GM18861 (cell line): ENCODE results near the gene SEC14L3.
"Not testable (repeated sequence)": the region's sequence is repeated elsewhere in the genome, so short reads cannot be mapped to it uniquely, and the experiment has no call there.

Experiments used
- ATAC-seq: cut with Tn5 transposase; IDR thresholded peaks from one replicate; pipeline ENCODE4 v1.9.1; 2021; ENCODE audit not compliant: unreplicated experiment

Gene SEC14L3

DNA sequence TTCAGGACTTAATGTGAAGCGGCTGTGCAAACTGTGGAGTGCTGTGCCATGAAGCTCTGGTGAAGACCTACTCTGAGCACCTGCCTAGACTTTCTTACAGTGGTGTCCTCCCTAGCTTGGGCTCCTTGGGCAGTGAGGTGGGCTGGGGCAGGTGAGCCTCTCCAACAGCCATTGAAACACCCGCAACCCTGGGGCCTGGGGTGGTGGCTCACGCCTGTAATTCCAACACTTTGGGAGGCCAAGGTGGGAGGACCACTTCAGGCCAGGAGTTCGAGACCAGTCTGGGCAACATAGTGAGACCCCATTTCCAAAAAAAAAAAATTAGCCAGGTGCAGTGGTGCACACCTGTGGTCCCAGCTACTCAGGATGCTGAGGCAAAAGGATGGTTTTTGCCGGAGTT is 14.3 kb upstream of the SEC14L3 start:
- ATAC-seq, result no peak

DNA sequence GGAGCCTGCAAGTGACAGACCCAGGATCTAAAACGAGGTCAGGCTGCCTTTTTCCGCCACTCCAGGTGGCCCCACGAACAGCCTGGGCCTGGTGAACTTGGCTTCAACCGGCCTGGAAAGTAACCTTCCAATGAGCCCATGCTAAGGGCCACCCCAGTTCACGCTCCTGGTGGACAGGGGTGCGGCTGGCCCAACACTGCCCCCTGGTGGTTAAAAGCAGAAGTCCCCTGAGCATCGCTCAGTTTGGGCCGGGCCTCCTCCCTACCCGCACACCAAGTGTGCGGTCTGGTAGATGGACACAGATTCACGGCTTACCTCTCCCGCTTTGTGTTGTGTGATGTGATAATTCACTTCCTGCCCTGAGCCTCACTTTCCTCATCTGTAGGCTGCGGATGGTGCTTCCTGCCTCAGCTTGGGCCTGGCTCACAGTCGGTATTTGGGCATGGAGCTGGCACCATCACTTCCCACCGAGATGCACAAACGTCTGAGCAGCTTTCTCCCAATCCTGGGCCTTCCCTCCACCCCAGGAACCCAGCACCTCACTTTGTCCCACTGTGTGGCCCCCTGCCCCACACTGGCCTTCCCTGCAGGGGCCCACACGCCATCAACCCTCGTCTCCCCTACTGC is 13.7 kb upstream of the SEC14L3 start:
- ATAC-seq, result no peak

DNA sequence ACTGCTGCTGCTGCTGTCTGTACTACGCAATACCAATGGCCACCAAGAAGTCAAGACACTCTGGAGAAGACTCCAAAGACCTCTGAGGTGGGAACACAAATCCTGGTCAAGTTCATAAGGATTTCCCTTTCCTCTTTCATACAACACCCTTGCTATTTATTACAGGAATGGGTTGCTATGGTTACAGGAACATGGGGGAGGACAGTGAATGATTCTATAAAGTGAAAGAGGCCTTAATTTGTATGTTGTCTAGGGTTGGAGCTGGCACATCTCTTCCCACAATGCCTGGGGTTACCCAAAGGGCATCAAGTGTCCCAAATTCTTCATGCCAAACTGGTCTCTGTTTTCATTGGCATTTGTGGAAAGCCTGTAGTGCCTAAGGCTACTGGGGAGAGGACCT is 11.4 kb upstream of the SEC14L3 start:
- no peak for ATAC-seq

DNA sequence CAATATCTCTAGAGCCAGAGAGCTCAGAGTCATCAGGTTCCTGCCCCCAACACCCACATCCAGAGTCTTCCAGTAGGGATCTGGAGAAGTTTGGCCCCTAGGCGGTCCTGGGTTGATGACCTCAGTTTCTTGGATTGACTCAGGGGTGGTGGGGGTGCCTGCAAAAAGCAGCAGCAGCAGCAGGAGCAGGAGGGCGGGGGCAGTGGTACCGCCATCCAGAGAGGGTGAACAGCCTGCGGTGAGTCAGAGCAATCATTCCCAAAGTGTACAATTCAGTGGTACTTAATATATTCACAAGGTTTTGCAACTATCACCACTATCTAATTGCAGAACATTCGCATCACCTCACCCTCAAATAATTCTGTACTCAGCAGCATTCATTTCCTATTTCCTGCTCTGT is 9.9 kb upstream of the SEC14L3 start:
- no peak for ATAC-seq

DNA sequence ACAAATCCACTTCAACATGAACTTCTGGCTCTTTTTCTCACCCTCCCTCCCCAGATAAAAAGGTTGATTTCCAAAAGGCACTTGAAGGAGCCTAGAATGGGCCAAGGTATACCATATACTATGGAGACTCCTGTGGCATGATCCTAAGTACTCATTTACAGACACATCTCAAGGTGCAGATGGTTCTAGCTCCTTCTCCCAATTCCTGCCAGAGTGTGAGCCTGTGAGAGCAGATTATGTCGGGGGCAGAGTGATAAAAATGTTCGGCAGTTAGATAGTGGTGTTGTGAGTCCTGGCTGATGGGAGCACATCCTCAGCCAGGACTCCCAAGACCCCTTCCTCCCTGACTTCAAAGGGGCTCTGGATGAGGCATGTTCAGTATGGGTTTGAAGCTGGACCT is 8.2 kb upstream of the SEC14L3 start:
- no peak for ATAC-seq

DNA sequence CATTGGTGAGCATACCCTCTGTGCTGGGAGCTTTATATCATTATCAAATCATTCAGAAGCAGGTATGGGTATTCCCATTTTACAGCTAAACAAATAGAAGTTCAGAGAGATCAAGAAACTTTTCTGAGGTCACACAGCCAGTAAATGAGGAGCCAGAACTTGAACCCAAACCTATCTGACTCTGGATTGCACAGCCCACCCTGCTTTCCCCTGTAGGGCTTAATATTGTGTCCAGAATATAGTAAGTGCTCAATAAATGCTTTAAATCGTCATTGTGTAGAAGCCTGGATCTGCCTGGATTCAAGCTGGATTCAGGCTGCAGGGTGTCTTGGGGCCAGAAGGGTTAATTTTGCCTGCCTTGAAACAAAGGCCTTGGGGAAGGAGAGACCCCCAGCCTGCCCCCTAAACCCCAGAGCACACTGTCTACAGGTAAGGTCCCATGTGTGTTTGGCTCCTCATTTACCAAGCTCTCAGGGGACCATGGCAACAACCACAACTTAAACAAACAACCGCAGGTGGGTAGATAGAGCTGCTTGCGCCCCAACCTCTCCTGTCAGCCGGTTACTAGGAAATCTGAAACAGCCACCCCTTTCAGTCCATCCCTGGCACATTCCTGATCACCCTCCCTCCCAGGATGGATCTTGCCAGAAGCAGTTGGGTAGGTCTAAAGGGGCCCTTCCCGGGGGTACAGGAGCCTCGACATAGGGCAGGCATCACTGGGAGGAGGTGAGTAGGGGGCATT is 3.0 kb upstream of the SEC14L3 start:
- ATAC-seq, result no peak

DNA sequence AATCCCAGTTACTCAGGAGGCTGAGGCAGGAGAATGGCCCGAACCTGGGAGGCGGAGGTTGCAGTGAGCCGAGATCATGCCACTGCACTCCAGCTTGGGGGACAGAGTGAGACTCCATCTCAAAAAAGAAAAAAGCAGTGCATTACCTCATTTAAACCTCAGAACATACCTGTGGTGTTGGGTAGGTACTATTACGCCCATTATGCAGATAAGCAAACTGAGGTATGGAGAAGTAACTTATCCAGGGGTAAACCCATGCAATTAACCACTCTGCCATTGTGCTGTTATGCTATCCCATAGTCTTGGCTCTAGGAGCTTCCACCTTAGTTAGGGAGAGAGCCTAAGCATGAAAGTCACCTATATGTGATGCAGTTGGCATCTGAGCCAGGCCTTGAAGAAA is 2.3 kb upstream of the SEC14L3 start:
- no peak for ATAC-seq

DNA sequence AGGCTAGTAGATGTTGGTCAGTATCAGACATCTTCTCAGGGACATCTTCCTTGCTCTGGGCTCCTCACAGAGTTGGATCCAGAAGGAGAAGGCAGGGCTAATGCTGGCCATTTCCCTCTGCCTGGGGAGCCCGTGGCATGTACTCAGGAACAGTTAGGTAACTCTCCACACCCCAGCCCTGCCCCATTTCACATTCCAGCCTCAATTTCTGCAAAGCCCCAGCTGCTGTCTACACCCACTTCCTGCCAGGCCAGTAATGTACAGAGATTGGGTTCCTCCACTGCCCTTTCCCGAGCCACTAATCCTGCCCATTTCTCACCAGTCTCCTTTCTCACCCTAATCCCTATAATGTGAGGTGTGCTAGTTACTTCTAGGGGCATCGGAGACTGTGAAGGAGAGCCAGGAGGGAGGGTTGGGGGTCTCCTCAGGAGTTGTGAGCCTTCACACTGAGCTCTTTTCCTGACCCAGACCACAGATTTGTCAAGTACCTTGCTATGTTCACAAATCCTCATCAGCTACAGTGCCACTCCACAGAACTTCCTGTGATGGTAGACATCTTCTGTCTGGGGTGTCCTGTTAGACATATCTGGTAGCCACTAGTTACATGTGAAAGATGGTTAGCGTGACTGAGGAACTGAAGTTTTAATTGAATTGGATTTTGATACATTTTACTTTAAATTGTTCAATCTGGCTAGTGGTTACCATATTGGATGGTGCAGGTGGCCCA is 1.3 kb upstream of the SEC14L3 start:
- ATAC-seq, result no peak

DNA sequence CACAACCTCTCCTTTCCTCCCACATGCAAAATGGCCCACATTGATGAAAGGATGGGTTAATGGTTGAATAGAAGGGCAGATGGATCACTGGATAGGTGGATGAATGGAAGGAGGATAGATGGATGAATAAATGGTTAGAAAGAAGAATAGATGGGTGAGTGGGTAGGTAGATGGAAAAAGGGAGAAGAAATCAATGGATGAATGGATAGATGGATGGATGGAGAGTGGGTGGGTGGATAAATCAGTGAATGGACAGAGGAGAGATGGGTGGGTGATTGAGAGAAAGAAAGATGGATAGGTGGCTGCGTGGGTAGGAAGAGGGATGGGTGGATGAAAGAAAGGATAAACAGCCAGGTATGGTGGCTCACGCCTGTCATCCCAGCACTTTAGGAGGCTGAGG is 1.2 kb downstream of the SEC14L3 start:
- no peak for ATAC-seq

DNA sequence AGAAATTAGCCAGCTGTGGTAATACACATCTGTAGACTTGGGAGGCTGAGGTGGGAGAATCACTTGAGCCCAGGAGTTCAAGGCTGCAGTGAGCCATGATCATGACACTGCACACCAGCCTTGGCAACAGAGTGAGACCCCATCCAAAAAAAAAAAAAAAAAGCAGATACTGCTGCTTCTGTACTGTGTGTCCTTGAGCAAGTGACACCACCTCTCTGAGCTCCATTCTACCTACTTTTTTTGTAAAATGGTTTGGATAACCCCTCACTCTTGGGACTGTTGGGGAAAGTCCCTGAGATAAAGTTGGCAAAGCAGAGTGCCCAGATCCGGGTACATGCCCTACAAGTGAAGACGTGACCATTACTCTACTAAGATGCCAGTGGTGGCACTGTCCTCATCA is 2.7 kb downstream of the SEC14L3 start:
- ATAC-seq, result no peak

DNA sequence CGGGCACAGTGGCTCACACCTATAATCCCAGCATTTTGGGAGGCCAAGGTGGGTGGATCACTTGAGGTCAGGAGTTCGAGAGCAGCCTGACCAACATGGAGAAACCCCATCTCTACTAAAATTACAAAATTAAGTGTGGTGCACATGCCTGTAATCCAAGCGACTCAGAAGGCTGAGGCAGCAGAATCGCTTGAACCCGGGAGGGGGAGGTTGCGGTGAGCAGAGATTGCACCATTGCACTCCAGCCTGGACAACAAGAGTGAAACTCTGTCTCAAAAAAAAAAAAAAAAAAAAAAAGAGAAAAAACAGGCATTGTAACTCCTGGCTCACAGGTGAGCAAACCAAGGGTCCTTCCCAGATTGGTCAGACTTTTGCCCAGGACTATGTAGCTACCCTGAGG is 11.3 kb downstream of the SEC14L3 start:
- ATAC-seq, result not testable (repeated sequence)

DNA sequence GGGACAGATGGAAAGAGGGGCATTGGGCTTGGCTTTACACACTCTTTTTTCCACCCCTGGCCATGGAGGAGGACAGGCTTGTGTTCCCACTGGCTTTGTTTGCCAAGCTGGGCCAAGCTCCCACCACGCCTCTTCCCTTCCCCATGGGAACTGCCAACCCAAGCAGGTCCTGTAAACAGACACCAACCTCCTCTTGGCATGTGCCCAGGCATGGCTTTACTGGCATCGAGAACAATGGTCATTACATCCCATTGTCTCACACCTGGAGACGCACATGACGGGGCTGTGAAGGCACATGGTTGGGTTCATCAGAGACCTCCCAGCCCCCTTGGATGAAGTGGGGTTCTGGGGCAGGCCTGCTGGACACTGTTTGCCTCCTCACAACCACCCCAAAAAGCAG is 11.7 kb downstream of the SEC14L3 start:
- ATAC-seq, result no peak

DNA sequence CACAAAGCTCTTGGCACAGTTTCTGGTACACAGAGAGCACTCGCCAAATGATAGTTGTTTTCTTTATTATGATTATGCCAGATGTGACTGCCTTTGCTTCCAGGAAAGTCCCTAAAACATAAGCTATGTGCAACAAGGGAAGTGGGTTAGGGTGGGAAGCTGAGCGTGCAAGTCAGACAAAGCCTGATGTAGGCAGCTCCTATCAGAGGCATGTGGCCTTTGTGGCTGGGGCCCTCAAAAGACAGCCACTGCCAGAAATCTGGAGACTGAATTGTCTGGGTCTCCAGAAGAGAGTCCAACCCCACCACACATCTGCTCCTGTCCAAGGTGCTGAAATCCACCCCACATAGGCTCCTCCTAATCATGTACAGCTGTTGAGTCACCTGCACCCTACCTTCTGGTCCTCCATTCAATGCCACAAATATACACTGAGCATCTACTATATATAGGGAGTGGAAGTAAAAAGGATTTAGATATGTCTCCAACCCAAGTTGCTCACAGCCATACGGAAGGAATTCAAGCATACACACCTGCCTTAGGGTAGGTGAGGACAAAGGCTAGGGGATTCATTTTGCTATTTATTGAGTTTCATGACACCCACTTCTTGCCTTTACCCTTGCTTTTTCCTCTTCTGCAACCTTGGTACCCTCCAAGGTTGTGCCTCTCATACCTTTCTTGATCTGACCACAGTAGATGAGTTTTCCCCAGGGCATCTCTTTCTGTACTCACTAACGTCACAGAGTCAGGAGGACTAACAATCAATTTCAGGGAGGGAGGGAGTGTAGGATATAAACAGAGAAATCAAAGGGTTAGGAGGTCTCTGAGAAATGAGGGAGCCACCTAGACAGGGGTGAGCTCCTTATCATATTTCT is 12.4 kb downstream of the SEC14L3 start:
- ATAC-seq, result no peak

DNA sequence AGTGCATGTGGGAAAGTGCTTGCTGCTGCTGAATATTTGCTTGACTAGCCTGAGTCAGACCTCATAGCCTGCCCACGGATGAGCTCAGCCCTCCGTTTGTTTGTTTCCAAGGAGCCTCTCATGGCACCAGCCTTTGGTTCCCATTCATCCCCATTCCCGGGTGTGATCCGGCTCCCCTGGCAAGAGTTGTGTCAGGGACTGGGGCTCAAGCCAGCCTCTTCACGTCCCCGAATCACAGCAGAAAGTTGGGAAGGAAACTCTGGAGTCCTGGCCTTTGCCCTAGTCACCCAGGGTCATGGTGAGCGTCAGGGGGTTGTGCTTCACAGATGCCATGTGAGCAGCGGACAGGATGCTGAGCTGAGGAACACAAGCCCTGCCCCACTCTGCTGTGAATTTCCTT is 13.8 kb downstream of the SEC14L3 start:
- ATAC-seq, result no peak

DNA sequence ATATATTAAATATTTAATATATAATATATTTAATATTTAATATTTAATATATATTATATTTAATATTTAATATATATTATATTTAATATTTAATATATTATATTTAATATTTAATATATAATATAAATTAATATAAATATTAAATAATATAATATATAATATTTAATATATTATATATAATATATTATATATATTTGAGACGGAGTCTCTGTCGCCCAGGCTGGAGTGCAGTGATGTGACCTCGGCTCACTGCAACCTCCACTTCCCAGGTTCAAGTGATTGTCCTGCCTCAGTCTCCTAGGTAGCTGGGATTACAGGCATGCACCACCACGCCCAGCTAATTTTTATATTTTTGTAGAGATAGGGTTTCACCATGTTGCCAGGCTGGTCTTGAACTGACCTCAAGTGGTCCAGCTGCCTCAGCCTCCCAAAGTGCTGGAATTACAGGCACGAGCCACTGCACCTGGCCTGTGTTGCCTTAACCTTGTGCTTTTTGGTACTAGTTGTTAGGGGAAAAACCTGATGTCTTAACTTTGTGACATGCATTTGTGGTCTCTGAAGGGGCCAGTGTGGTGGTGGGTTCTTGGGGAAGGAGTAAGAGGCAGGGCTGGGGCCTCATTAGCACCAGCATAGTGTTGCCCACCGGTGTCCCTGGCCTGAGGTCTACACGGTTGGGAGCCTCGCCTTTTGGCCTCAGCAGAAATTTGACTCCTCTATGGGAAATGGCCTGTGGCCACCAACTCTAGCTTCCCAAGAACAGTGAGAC is 16.6 kb downstream of the SEC14L3 start:
- ATAC-seq, result no peak

DNA sequence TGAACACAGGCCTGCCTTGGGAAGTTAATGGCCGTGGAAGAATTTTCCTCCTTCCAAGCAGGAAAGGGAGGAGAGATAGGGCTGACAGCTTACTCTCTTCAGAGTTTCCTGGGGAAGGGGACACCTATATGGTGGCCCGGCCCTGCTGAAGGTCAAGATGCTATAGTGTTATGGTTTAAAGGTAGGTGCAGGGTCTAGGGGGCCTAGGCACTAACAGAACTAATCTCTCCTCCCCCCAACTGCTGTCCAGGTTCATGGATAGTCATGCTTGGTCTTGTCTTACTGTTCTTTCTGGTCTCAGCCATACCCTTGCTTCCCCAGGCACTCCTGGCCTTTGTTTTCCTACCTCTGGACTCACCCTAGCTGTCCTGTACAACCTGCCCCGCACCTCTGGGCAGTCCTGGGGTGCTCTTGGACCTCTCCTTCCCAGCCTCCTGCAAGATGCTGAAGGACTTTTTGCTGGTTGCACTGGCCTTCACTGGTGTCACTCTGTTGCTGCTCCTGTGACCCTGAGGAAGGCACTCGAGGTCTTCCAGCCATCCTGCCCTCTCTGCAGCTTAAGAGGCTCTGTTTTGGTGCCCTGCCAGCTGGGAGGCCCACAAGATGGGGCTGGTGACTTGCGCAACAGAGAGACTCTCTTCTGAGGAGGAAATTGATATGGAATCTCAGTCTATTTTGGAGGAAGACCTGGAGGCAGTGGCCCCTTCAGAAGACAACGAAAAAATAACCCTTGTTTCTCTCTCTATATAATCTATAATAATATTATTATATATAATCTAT is 17.9 kb downstream of the SEC14L3 start:
- no peak for ATAC-seq

DNA sequence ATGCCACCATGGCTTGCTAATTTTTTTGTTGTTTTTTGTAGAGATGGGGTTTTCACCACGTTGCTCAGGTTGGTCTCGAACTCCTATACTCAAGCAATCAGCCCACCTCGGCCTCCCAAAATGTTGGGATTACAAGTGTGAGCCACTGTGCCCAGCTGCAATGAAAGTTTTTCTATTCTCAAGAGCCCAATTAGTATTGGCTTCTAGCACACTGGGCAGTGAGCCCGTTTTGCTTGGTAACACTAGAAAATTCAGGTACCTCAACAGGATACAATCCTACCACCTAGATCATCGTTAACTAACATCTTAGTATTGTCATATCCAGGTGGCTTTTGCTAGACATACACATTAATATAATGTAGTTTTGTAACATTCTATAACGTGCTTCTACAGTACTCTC is 19.0 kb downstream of the SEC14L3 start:
- no peak for ATAC-seq

DNA sequence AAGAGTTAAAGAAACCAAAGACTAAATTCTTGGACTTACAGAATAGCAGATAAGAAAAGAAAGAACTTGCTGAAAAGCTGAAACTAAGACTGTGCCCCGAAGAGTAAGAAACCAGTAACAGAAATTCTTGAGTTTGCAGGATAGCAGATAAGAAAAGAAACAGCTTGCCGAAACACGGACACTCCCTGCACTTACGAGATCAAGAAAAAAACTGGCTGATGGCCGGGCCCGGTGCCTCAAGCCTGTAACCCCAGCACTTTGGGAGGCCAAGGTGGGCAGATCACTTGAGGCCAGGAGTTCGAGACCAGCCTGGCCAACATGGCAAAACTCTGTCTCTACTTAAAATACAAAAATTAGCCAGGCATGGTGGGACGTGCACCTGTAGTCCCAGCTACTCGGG is 20.3 kb downstream of the SEC14L3 start:
- not testable (repeated sequence) for ATAC-seq

DNA sequence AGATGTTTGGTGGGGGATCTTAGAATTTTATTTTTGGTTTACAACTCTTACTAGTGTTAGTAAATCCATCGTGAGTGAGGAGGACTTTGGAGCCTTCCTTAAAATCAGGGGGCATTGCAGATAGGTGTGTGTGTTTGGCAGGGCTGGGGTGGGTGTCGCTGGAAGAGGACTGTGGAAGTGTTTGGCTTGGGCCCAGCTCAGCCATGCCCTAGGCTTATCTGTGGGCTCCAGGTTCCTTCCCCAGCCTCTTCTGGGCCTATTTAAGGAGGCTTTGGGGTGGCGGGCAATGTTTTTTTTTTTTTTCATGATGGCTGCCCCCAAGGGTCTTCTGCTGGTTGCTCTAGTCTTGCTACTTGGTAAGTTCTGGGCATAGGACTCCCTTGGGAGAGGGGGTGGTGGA is 24.2 kb downstream of the SEC14L3 start:
- ATAC-seq, result no peak
